Skeletal muscle cell (primary cell): ENCODE results near the gene EEPD1.

Source experiments
- DNase-seq: peaks from one replicate; pipeline ENCODE4 v3.0.0-alpha.2; 2010; ENCODE audit warnings: low read depth
- H3K4me3 ChIP-seq: 2 replicates; pipeline ENCODE4 v1.5.1; 2011; ENCODE audit warnings: low read depth, mild to moderate bottlenecking, control low read depth, low read length, moderate library complexity

Gene EEPD1

DNA sequence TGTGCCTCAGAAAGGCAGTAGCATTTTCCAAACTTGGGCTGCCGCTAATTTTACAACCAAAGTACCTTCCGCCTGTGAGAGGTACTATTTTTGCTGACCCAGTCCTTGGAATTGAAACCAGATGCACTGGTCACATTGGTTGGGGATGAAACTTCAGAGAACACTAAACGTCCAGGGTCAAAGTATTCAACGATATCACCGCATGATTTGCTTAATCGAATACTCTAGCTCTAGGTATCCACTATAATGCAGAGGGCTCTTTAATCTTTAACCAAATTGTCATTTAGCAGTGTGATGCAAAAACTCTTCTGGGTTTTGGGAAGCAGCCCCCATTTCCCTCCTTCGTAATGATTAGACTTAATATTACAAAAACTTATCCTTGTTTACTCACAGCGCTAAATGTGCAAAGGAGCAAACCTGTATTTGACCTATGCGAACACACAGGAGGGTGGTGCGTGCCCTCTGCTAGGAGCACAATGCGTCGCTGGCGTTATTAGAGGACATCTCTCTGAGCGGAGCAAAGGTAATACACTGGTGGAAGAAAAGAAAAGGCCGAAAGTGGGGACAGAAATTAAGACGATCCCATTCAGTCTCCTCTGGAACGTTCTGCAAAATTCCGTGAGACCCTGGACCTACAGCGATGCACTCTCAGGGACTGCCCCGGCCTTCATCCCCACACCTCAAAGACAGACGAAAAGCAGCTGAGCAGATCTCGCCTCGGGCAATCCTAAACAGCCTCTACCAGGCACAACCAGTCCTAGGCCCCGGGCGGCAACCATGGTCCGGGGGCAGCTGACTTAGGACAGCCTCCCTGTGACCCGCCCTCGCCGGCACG, 916 bp upstream of the EEPD1 start:
- DNase-seq = no peak
- peak overlapping the region; percentile 50 for H3K4me3 ChIP-seq

- peak overlapping the region; percentile 76 for H3K4me3 ChIP-seq
- DNase-seq = no peak
These were observed 580 bp downstream of the EEPD1 start for GRCh38 chr7:36153571-36154097.

DNA sequence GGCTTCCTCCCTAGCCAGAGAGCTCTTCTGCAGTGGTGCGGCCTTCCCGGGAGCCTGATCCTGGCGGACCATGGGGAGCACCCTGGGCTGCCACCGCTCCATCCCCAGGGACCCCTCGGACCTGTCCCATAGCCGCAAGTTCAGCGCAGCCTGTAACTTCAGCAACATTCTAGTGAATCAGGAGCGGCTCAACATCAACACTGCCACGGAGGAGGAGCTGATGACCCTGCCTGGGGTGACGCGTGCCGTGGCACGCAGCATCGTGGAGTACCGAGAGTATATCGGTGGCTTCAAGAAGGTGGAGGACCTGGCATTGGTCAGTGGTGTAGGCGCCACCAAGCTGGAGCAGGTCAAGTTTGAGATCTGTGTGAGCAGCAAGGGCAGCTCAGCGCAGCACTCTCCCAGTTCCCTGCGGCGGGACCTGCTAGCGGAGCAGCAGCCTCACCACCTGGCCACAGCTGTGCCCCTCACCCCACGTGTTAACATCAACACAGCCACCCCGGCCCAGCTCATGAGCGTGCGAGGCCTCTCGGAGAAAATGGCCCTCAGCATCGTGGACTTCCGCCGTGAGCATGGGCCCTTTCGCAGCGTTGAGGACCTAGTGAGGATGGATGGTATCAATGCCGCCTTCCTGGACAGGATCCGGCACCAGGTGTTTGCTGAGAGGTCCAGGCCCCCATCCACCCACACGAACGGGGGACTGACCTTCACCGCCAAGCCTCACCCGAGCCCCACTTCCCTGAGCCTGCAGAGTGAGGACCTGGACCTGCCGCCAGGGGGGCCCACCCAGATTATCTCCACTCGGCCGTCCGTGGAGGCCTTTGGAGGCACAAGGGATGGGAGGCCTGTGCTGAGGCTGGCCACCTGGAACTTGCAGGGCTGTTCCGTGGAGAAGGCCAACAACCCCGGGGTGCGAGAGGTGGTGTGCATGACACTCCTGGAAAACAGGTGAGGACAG, 1.5 kb downstream of the EEPD1 start:
- peak overlapping the region; percentile 76 for H3K4me3 ChIP-seq
- no peak for DNase-seq

GRCh38 chr7:36155811-36156361, 2.8 kb downstream of the EEPD1 start:
- H3K4me3 ChIP-seq = peak overlapping the region; percentile 15
- no peak for DNase-seq

DNA sequence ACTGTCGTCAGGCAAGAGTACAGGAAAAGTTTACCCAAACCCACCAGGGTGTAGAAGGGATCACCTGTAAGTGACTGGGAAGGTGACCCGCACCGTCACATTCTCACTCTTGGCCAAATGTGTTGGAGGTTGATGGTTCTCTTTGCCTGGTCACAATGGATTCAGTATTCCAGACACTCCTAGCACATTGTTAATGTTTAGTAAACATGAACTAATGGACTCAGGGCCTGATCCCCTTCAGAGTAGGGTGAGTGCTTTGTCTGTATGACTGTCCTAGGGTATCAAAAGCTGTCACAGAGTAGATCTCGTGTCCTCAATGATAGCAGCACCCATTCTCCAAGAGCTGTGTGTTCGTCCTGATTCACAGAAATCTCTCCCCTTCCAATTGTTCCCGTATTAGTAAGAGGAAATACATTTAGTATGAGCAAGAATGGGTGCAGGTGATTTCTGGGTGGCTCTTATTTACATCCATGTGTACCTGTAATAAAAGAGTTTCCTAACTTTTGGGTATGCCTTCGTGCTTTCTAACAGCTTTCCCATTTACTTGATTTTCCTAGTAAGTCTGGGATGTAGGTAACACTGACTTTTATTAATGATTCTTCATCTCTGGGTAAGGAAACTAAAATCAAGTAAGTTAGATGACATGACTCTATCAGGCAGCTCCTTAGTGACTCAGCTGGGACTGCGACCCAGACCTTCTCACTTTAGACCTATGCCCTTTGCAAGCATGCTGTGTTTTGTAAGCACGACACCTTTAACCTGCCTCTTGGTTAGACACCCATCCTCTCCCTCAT, 4.7 kb downstream of the EEPD1 start:
- no peak overlapping the region for H3K4me3 ChIP-seq

DNA sequence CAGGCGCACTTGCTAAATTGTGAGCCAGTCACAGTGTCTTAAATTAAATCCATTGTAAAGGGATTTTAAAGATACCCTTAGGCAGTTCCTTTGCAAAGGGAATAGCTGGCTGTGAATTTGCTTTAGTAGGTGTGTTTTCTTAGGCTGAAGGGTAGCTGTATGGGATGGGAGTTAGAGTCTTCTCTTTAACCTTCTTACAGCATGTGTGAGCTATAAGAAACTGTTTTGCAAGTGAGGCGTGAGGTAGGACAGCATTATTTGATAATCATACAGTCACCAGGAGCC, 5.2 kb downstream of the EEPD1 start:
- DNase-seq = no peak
- H3K4me3 ChIP-seq = no peak overlapping the region

More for the DNA sequence above, 4.7 kb downstream of the EEPD1 start:
- no peak for DNase-seq

GRCh38 chr7:36159618-36160017, 6.6 kb downstream of the EEPD1 start:
- no peak overlapping the region for H3K4me3 ChIP-seq
- DNase-seq = no peak

DNA sequence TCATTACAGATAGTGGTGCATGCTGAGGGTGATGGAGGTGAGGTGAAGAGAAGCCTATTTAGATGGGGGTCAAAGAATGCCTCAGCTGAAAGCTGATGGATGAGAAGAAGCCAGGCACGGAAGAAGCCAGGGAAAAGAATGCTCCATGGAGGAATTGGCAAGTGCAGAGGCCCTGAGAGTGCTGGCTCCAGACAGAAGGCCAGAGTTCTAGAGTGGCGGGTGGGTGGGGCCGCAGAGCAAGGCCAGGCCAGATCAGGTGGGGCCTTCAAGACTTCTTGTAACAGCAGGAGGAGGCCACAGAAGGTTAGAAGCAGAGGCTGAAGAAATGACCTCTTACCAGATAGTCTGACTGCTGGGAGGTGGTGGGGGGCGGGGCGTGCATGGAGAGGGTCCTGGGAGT, 7.3 kb downstream of the EEPD1 start:
- no peak overlapping the region for H3K4me3 ChIP-seq
- no peak for DNase-seq

GRCh38 chr7:36161996-36162395, 8.9 kb downstream of the EEPD1 start:
- no peak overlapping the region for H3K4me3 ChIP-seq
- DNase-seq = no peak

DNA sequence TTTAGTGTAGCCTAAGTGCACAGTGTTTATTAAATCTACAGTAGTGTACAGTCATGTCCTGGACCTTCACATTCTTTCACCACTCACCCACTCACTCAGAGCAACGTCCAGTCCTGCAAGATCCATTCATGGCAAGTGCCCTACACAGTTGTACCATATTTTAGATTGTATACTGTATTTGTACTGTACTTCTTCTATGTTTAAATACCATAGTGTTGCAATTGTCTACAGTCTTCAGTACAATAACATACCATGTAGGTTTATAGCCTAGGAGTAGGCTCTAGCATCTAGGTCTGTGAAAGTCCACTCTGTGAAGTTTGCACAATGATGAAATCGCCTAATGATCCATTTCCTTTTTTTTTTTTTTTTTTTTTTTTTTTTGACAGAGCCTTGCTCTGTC, 12.0 kb downstream of the EEPD1 start:
- no peak for DNase-seq

DNA sequence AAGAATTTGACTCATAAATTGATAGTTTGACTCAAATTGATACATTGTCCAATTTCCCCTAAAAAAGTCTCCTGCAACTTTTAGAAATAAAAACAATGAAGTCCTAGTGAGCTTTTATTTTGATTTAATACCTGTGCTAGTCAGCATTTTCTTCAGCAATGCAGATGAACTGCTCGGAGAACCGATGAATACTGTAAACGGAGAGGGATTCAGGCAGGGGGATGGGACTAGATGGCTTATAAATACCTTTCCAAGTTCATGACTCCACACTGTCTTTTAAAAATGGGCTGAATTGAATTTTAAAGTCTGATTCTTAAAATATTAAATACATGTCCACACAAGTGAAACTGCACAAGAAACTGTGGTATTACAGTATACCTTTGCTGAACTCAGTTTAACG, 12.7 kb downstream of the EEPD1 start:
- no peak for DNase-seq
- no peak overlapping the region for H3K4me3 ChIP-seq

More for the DNA sequence above, 12.0 kb downstream of the EEPD1 start:
- no peak overlapping the region for H3K4me3 ChIP-seq

DNA sequence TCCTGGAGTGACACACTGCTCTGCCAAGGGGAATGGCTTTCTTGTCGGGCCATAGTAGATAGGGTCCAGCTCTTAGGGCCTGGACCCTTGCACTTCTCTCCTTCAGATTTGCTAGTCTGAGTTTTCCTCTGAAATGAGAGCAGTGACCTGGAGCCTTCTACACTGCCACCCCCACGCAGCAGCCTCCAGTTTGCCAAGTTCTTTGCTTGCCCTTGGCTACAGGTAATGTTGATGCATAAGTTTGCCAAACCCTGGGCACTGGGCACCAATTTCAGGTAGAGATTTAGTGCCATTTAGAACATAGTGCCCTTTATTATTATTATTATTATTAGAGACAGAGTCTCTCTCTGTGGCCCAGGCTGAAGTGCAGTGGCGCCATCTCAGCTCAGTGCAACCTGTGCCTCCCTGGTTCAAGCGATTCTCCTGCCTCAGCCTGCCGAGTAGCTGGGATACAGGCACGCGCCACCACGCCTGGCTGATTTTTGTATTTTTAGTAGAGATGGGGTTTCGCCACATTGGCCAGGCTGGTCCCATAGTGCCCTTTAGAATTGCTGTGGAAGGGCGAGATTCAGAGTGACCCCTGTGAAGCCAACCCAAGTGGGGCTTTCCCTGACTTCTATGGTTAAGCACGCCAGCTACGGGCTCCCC, 14.5 kb downstream of the EEPD1 start:
- no peak for DNase-seq

DNA sequence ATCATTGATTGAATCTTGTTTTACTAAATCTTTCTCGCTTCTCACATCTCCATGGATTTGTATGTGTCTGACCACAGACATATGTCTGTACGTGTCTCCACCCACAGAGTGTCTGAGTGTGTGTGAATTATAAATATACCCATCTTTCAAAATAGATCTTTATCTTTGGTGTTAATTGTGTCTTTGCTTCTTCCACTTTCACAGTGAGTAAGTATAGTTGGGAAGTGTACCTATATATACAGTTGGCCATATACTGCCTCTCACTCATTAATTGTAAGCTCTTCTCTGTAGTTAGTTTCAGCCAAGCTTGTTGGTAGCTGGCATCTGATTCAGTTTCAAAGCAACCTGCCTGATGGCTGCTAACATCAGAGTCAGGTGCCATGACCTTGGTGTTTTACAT, 18.4 kb downstream of the EEPD1 start:
- no peak overlapping the region for H3K4me3 ChIP-seq
- DNase-seq = no peak

More for the DNA sequence above, 14.5 kb downstream of the EEPD1 start:
- no peak overlapping the region for H3K4me3 ChIP-seq

DNA sequence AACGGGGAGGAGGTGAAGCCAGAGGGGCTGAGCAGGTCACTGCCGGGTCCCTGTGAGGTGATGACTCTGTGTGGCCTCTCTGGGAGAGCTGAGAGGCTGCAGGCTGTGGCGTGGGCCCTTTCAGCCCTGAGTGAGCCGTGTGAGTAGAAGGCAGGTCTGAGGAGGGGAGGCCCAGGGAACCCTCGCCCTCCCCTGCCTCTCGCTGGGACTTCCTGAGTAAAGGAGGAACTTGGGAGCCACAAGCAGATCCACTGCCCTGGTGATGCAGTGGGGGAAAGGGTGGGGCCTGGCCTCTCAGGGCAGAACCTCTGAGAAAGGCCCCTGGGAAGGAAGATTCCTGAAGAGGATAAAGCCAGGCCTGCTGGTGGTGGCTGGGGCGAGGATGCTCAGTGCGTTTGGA, 22.8 kb downstream of the EEPD1 start:
- H3K4me3 ChIP-seq = no peak overlapping the region

GRCh38 chr7:36176697-36177096, 23.6 kb downstream of the EEPD1 start:
- H3K4me3 ChIP-seq = no peak overlapping the region
- DNase-seq = no peak

More for the DNA sequence above, 22.8 kb downstream of the EEPD1 start:
- DNase-seq = no peak

GRCh38 chr7:36180121-36180520, 27.1 kb downstream of the EEPD1 start:
- no peak for DNase-seq
- no peak overlapping the region for H3K4me3 ChIP-seq

GRCh38 chr7:36181668-36182067, 28.6 kb downstream of the EEPD1 start:
- H3K4me3 ChIP-seq = no peak overlapping the region
- DNase-seq = no peak

DNA sequence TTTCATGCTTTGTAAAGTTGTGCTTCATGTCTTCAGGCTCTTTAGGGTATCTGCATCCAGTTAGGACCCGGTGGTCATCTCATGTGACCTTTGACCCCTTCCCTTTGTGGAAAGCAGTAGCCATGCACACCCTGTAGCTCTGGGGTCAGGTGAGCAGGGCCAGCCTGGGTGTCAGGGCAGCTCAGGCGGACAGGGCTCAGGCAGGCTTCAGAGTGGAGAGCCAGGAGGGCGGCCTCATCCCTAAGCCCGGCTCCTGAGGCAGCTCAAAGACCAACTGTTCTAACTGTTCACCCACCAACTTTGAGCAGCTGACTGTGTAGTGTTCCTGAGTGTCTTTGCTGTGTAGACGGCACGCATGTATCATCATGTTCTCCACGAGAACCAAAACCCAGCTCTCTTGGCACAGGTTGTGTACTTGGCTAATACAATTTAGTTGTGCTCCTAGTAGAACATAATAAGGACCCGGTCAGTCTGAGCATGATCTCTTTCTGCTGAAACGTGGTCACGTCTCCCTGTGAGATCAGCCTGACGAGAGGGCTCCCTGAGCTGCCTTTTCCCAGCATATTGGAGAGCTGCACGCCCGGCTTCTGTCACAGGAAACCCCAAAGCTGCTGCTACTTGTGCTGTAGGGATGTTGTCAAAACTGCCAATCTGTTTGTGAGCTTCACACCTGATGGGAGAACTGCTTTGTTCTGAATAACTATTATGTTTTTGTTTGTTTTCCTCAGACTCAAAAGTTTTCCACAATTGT, 30.0 kb downstream of the EEPD1 start:
- no peak for DNase-seq
- H3K4me3 ChIP-seq = no peak overlapping the region
